Esophagus muscularis mucosa (tissue), 4 donors: ENCODE data around the gene ASB9. TPM values are rescaled to one million over a fixed set of nuclear protein-coding genes. Genes with fewer than 3 reads are reported as not detected.

Experiments
- DNase-seq: peaks from one replicate; pipeline ENCODE4 v3.0.0-alpha.2; 2017; ENCODE audit errors: extremely low spot score
- H3K27ac ChIP-seq, 4 donors: fragments of 200-600 bp; sonication (generic); replicated peaks in 1 of 4; 1 replicate in 3 of 4; 2 replicates in 1 of 4; pipeline ENCODE4 v1.5.1; 2016 to 2019; ENCODE audit warnings: mild to moderate bottlenecking in 1 of 4
- H3K27me3 ChIP-seq, 4 donors: fragments of 200-600 bp; sonication (generic); one replicate each; pipeline versions ENCODE4 v1.5.1 to v1.6.0; 2016 to 2019
- H3K36me3 ChIP-seq, 4 donors: fragments of 200-600 bp; sonication (generic); one replicate each; pipeline ENCODE4 v1.5.1; 2016 to 2019
- H3K4me1 ChIP-seq, 4 donors: fragments of 200-600 bp; sonication (generic); one replicate each; pipeline ENCODE4 v1.5.1; 2016 to 2019
- H3K4me3 ChIP-seq, 4 donors: fragments of 200-600 bp; sonication (generic); 1 replicate in 2 of 4; 2 replicates in 2 of 4; pipeline ENCODE4 v1.5.1; 2016 to 2019; ENCODE audit warnings: mild to moderate bottlenecking in 4 of 4, moderate library complexity in 1 of 4
- H3K9me3 ChIP-seq, 4 donors: fragments of 200-600 bp; sonication (generic); 1 replicate in 3 of 4; 2 replicates in 1 of 4; pipeline ENCODE4 v1.5.1; 2016 to 2019
- EP300 ChIP-seq: sonication (generic); formaldehyde crosslinking; IDR thresholded peaks from one replicate; pipeline ENCODE4 v1.6.1; 2017; ENCODE audit warnings: antibody characterized with exemption
- POLR2A ChIP-seq: fragments of 450-650 bp; IDR thresholded peaks from one replicate; pipeline ENCODE4 v1.6.1; 2017; ENCODE audit warnings: antibody characterized with exemption, moderate library complexity, mild to moderate bottlenecking, low read depth
- POLR2AphosphoS5 ChIP-seq, 2 donors: sonication (generic); formaldehyde crosslinking; IDR thresholded peaks; one replicate each; pipeline ENCODE4 v1.6.1; 2017; ENCODE audit warnings: antibody characterized with exemption in 2 of 2
- WGBS: methylation state at CpG from one replicate; pipeline ENCODE4 v1.1.5; 2018; 5-methylcytosine and 5-hydroxymethylcytosine counted together
- intact Hi-C: fragments of 100-400 bp; cut with DNase I; formaldehyde crosslinking; loops from one replicate; pipeline ENCODE4 v1.15.1; 2023
- total RNA-seq, 4 donors: library from RNA; depleted of rRNA; stranded (reverse); fragments of >200 nt; gene quantifications; one replicate each; pipeline versions ENCODE4 v1.1.0 to v1.2.1, GENCODE V29; 2016
- TF ChIP-seq, protein P1 (sequence below), 3 experiments: fragments of 200-600 bp in 2 of 3; fragments of 450-650 bp in 1 of 3; sonication (generic) in 2 of 3; IDR thresholded peaks; one replicate each; pipeline ENCODE4 v1.5.1; 2017 to 2019; ENCODE audit warnings: antibody characterized with exemption in 3 of 3, mild to moderate bottlenecking in 2 of 3, moderate library complexity in 1 of 3

Gene ASB9
- total RNA-seq, 4 donors from 2014 or later: 2.1 to 3.9 (median 2.6) TPM

DNA sequence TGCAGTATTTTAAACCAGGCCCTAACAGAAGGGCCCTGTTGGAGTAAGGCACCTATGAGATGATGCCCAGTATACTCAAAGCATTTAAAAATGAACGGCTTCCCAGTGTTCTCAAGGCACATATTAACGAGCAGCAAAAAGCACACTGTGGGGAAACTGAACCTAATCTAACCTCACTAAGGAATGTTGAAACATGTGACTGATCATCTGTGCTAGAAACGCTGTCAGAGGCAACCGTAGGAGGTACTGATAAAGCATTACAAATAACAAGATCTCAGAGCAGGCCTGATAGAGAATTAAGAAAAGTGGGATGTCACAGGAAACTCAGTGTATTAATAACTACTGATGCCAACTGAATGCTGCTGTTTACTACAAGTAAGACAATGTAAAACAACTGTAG, 24.0 kb downstream of the ASB9 start:
- DNase-seq: no peak
- H3K9me3 ChIP-seq: no peaks in the 10 kb centered on the region
- WGBS: 55% methylated on average over 4 of the region's 4 CpGs
- H3K27me3 ChIP-seq: peaks cover 0 to 5% (median 0%) of the 10 kb centered on the region in 4 donors
- H3K36me3 ChIP-seq: no peaks in the 10 kb centered on the region
- H3K4me1 ChIP-seq: no peaks in the 10 kb centered on the region
- H3K27ac ChIP-seq: no peak overlapping the region
- H3K4me3 ChIP-seq: no peak overlapping the region
- intact Hi-C loops: no loop called here
- TF ChIP-seq POLR2A: no peak
- TF ChIP-seq POLR2AphosphoS5 (IDR thresholded peaks at IDR 0.05): no peak
- TF ChIP-seq, protein P1, sequence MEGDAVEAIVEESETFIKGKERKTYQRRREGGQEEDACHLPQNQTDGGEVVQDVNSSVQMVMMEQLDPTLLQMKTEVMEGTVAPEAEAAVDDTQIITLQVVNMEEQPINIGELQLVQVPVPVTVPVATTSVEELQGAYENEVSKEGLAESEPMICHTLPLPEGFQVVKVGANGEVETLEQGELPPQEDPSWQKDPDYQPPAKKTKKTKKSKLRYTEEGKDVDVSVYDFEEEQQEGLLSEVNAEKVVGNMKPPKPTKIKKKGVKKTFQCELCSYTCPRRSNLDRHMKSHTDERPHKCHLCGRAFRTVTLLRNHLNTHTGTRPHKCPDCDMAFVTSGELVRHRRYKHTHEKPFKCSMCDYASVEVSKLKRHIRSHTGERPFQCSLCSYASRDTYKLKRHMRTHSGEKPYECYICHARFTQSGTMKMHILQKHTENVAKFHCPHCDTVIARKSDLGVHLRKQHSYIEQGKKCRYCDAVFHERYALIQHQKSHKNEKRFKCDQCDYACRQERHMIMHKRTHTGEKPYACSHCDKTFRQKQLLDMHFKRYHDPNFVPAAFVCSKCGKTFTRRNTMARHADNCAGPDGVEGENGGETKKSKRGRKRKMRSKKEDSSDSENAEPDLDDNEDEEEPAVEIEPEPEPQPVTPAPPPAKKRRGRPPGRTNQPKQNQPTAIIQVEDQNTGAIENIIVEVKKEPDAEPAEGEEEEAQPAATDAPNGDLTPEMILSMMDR (IDR thresholded peaks at IDR 0.05): no peak
- no peak for TF ChIP-seq EP300

DNA sequence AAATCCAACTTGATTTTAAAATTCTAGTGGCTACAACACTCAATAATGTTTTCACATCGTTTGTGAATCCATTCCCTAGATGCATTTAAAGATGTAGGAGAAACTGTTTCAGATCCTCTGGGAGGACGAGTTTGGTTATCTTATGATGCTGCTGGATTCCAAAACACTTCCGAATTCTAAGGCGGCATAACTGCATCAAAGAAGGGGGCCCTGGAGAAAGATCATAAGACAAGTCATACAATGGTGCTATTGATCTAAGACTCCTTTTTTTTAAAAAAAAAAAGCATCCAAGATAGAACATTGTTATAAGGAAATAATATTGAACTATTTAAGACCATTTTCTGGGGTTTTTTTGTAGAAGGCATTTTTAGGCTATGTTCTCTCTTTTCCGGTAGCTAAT, 25.5 kb downstream of the ASB9 start:
- Histone ChIP-seq H3K27ac (no peak overlapping the region), H3K9me3 (no peaks in the 10 kb centered on the region), H3K36me3 (no peaks in the 10 kb centered on the region), H3K4me3 (no peak overlapping the region), H3K4me1 (no peaks in the 10 kb centered on the region), H3K27me3 (peaks cover 0 to 5% (median 0%) of the 10 kb centered on the region in 4 donors)
- intact Hi-C loops: loop anchor here (5.0 kb wide), 1 partner anchor 1202 kb away; no protein-coding TSS in a partner anchor
- no peak for DNase-seq
- TF ChIP-seq, protein P1 (IDR thresholded peaks at IDR 0.05): no peak
- TF ChIP-seq POLR2AphosphoS5 (IDR thresholded peaks at IDR 0.05) (no peak), EP300 (no peak), POLR2A (no peak)
- WGBS: 71% methylated on average over 5 of the region's 5 CpGs

DNA sequence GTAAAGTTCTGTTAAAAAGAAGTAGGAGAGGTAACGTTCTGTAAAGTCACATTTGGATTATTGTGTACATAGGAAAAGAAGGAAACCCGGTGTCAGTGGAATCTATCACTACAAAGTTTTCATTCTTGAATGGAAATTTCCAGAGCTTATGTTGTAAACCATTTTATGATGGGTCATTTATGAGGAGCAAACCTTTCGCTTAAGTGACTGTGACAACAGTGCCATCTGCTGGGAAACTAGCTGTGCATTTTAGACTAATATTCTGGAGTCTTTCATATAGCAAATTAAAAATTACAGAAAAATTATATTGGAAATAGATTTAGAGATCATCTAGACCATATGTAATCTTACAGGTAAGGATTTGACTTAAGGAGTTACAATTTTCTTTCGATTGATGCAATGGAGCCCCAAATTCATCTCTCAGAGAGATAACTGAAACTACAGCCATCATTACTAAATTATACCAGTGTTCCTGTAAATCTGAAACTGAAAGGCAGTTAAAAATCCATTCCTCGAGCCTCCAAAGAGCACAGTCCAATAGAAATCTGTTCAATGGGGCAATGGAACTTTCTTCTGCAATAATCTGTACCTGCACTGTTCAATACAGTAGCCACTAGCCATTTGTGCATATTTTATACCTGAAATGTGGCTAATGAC, 26.9 kb downstream of the ASB9 start:
- H3K4me3 ChIP-seq: no peak overlapping the region
- H3K27me3 ChIP-seq: no peaks in the 10 kb centered on the region
- intact Hi-C loops: loop anchor here (5.0 kb wide), 1 partner anchor 1201 kb away; no protein-coding TSS in a partner anchor
- H3K27ac ChIP-seq: no peak overlapping the region
- no peaks in the 10 kb centered on the region for H3K36me3 ChIP-seq
- H3K4me1 ChIP-seq: no peaks in the 10 kb centered on the region
- WGBS: 16% methylated on average over 5 of the region's 5 CpGs
- no peaks in the 10 kb centered on the region for H3K9me3 ChIP-seq
- no peak for TF ChIP-seq POLR2A
- no peak for TF ChIP-seq POLR2AphosphoS5 (IDR thresholded peaks at IDR 0.05)
- TF ChIP-seq, protein P1 (IDR thresholded peaks at IDR 0.05): peak; percentile 44 to 51 (median 46)
- no peak for DNase-seq

DNA sequence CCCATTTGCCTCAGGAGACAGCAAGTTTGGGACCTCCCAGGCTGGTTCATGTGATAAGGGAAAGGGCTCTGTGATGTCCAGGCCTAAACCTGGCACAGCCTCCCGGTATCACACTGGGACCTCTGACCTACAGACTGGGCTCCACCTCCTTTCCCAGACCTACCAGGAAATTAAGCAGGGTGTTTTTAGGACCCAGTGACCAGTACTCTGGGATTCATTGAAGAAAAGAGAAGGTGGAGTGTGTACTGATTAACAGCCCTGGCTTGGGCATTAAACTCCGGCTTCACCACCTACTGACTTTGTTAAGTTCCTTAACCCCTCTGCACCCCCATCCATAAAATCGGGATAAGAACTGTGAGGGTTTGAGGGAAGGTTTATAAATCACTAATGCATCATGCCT, 28.6 kb downstream of the ASB9 start:
- WGBS: 55% methylated on average over 3 of the region's 3 CpGs
- H3K4me3 ChIP-seq: no peak overlapping the region
- no peaks in the 10 kb centered on the region for H3K36me3 ChIP-seq
- no peaks in the 10 kb centered on the region for H3K27me3 ChIP-seq
- no peaks in the 10 kb centered on the region for H3K9me3 ChIP-seq
- intact Hi-C loops: loop anchor here (5.0 kb wide), 1 partner anchor 1199 kb away; no protein-coding TSS in a partner anchor
- TF ChIP-seq EP300 (no peak), POLR2A (no peak)
- no peaks in the 10 kb centered on the region for H3K4me1 ChIP-seq
- no peak for DNase-seq
- no peak overlapping the region for H3K27ac ChIP-seq

DNA sequence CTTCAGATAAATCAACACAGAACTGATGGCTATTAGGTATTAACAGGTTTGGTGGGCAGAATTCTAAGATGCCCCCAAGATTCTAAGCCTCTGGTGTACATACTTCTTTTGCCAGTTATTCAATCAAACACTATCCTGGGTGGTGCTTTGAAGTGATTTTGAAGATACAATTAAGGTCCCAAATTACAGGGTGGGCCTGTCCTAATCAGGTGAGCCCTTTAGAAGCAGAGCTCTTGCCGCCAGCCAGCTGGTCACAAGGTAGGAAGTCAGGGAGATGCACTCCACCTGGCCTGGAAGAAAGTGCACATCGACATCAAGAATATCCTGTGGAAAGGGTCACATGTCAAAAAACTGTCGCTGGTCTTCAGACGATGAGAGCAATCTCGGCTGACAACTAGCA, 29.5 kb downstream of the ASB9 start:
- WGBS: 71% methylated on average over 5 of the region's 5 CpGs

More for the DNA sequence above, 29.5 kb downstream of the ASB9 start:
- intact Hi-C loops: loop anchor here (5.0 kb wide), 1 partner anchor 1198 kb away; no protein-coding TSS in a partner anchor
- Histone ChIP-seq H3K4me3 (no peak overlapping the region), H3K27me3 (no peaks in the 10 kb centered on the region), H3K9me3 (no peaks in the 10 kb centered on the region), H3K4me1 (no peaks in the 10 kb centered on the region), H3K27ac (no peak overlapping the region), H3K36me3 (no peaks in the 10 kb centered on the region)
- no peak for DNase-seq
- TF ChIP-seq POLR2AphosphoS5 (IDR thresholded peaks at IDR 0.05) (no peak), EP300 (no peak), POLR2A (no peak)
- TF ChIP-seq, protein P1 (IDR thresholded peaks at IDR 0.05): no peak
